ENCODE measurements around the gene PPP1R15A.
"Not testable (repeated sequence)": the region's sequence is repeated elsewhere in the genome, so short reads cannot be mapped to it uniquely, and the experiment has no call there.

Gene PPP1R15A

GRCh38 chr19:48881741-48882657 lies 9.8 kb downstream of the PPP1R15A start:
- no peak for DNase-seq (ENCODE audit: low read depth)

- no peak for DNase-seq (ENCODE audit: low read depth)
These were observed 11.5 kb downstream of the PPP1R15A start for GRCh38 chr19:48883726-48884125.

- DNase-seq (ENCODE audit: low read depth), result no peak
These were observed 15.8 kb downstream of the PPP1R15A start for GRCh38 chr19:48887861-48888612.

GRCh38 chr19:48889496-48889895 lies 17.3 kb downstream of the PPP1R15A start:
- not testable (repeated sequence) for DNase-seq (ENCODE audit: low read depth)

DNA sequence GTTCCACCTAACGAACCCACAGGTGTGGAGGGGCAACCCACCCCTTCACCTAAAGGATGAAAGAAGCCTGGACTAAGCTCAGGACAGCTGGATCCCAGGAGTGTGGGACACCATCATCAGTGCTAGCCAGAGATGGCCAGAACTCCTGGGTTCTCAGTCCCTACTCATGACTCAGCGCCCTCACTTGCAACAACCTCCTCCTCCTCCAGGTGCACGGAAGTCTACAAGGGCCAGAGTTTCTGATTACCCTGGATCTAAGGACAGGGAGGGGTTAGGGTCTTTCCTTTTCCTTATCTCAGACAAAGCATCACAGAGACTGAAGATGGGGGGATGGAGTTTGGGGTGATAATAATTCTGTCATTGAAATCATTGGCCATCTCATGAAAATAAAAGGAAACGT lies 18.3 kb downstream of the PPP1R15A start:
- DNase-seq (ENCODE audit: low read depth), result no peak

- DNase-seq (ENCODE audit: low read depth), result no peak
These were observed 23.0 kb downstream of the PPP1R15A start for GRCh38 chr19:48895226-48895625.

DNA sequence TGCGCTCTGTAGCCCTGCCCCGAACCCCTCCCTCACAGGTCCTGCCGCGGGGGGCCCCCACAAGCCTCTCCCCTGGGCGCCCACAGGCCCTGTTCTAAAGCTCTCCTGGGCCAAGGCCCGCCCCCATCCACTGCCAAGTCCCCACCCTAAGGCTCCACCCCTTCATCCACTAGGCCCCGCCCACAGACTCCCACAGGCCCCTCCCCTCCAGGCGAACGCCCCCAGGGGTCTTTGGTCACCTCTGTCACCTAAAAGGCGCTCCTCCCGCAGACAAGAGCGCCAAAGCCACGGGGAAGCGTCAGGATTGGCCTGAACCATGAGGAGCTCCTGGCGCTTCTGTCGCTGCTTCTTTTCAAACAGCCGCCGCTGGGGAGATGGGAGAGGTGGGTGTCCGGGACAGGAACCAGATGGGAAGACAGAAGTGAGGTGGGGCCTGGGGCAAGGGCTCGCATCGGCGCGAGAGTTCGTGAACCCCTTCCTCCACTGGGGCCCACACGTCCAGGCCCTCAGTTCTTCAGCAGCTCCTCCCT lies 24.0 kb downstream of the PPP1R15A start:
- DNase-seq (ENCODE audit: low read depth), result no peak

- no peak for DNase-seq (ENCODE audit: low read depth)
These were observed 25.0 kb downstream of the PPP1R15A start for GRCh38 chr19:48897181-48897580.

DNA sequence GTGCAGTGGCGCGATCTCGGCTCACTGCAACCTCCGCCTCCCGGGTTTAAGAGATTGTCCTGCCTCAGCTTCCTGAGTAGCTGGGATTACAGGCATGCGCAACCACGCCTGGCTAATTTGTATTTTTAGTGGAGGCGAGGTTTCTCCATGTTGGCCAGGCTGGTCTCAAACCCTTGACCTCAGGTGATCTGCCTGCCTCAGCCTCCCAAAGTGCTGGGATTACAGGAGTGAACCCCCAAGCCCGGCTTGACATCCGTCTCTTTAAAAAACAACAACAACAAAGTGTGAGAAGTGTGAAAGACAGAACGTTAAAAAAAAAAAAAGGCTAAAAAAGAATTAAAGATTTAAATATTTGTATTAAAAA lies 27.1 kb downstream of the PPP1R15A start:
- DNase-seq (ENCODE audit: low read depth), result not testable (repeated sequence)

DNA sequence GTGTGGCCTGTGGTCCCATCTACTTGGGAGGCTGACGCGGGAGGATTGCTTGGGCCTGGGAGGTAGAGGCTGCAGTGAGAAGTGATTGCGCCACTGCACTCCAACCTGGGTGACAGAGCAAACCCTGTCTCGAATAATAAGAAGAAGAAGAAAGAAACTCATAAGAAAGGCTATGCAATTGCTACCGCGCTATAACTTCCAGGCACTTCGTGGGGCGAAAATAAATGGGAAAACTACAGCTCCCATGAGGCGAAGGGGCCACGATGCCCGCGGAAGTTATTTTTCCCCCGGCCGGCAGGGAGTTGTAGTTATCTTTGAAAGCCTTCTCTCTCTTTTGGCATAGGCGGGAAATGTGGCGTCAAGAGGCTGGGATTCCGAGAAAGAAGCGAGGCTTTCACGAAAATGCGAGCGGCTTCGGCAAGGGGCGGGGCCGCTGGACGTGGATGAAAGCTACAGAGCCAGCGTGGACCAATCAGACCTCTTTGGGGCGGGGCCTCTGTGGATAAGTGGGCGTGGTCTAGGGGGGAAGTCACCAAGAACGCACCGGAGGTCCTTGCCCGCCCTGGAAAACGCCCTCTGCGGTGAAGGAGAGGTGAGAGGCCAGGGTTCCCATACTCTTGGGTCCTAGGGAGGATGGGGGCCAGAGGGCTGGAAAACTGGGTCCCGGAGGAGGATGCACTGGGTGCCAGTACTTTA lies 27.7 kb downstream of the PPP1R15A start, which contains the start of gene NUCB1:
NUCB1 (plus strand) TSS at position 532 of the 696 bp plus-strand sequence. CDS start 485 bp downstream, outside the sequence.
- DNase-seq (ENCODE audit: low read depth), result peak; percentile 94

DNA sequence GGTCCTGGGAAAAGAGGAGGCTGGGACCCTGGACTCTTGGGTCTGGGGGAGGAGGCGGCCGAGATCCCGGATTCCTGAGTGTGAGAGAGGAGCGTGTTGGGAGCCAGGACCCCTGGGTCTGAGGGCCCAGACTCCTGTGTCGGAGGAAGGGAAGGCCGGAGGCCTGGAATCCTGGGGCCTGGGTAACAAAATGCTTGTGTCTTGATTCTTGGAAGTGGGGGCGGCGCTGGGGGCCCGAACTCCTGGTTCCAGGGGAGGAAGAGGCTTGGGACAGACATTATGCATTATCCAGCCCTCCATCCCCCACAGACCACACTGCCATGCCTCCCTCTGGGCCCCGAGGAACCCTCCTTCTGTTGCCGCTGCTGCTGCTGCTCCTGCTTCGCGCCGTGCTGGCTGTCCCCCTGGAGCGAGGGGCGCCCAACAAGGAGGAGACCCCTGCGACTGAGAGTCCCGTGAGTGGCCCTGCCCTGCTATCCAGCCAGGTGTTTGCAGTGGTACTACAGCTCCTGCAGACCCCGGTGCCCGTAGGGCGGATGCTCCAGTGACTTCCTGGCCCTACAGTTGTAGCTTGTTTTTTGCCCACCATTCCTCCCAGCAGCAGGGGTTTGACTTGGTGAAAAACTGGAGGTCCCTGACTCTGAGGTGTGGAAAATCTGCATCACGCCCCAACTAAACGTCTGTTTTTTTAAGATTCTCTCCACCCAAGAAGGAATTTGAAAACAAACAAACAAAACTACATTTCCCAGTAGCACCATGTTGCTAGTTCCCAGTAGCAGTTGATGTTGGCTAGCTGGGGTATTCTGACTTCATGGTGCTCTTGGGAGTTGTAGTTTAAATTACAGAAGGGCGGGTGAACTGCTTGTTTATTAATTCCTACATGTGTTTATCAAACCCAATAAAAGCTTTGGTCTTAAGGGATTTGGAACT lies 28.5 kb downstream of the PPP1R15A start:
- no peak for DNase-seq (ENCODE audit: low read depth)

DNA sequence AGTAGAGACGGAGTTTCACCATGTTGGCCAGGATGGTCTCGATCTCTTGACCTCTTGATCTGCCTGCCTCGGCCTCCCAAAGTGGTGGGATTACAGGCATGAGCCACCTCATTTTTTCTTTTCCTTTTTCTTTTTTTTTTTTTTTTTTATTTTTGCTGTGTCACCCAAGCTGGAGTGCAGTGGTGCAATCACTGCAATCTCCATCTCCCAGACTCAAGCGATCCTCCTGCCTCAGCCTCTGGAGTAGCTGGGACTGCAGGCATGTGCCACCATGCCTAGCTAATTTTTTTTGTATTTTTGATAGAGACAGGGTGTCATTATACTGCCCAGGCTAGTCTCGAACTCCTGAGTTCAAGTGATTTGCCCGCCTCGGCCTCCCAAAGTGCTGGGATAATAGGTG lies 30.1 kb downstream of the PPP1R15A start:
- not testable (repeated sequence) for DNase-seq (ENCODE audit: low read depth)

DNA sequence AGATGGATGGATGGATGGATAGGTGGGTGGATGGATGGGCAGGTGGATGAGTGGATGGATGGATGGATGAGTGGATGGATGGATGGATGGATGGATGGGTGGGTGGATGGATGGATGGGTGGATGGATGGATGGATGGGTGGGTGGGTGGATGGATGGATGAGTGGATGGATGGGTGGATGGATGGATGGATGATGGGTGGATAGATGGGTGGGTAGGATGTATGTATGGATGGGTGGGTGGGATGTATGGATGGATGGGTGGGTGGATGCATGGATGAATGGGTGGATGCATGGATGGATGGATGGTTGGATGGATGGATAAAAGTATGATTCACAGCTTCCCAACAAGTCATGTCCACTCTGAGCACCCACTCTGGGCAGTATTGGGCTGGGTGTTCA lies 31.6 kb downstream of the PPP1R15A start:
- not testable (repeated sequence) for DNase-seq (ENCODE audit: low read depth)

- no peak for DNase-seq (ENCODE audit: low read depth)
These were observed 33.4 kb downstream of the PPP1R15A start for GRCh38 chr19:48905664-48906063.

- DNase-seq (ENCODE audit: low read depth), result no peak
These were observed 34.1 kb downstream of the PPP1R15A start for GRCh38 chr19:48906324-48906723.

DNA sequence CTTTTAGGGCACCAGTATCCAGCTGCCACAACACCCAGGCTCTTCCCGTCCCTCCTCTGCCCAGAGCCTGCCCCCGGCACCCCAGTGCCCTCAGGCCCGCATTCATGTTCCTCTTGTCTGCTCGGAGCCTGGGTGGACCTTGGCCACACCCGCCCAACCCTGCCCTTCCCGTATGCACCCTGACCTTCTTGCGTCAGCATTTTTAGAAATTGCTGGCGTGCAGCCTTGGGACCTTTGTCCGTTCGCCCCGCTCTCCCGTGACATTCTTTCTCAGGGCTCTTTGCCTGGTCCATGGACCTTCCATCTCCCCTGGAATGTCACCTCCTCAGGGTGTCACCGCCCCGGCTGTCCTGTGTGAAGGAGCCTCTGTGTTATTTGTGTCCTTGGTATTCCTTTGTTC lies 35.5 kb downstream of the PPP1R15A start:
- DNase-seq (ENCODE audit: low read depth), result no peak

DNA sequence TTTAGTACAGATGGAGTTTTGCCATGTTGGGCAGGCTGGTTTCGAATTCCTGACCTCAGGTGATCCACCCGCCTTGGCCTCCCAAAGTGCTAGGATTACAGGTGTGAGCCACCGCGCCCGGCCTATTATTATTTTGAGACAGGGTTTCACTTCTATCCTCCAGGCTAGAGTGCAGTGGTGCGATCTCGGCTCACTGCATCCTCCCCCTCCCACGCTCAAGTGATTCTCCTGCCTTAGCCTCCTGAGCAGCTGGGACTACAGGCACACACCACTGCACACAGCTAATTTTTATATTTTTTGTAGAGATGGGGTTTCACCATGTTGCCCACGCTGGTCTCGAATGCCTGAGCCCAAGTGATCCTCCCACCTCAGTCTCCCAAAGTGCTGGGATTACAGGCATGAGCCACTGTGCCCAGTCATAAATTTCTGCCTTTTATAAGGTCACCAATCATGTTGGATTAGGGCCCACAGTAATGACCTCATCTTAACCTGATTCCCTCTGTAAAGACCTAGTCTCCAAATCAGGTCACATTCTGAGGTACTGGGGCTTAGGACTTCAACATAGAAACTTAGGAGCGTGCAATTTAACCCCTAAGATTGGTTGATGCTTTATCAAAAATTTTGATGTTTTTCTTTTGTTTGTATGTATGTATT lies 37.3 kb downstream of the PPP1R15A start:
- not testable (repeated sequence) for DNase-seq (ENCODE audit: low read depth)

GRCh38 chr19:48910803-48911202 lies 38.6 kb downstream of the PPP1R15A start:
- DNase-seq (ENCODE audit: low read depth), result no peak

GRCh38 chr19:48913114-48913889 lies 41.1 kb downstream of the PPP1R15A start:
- no peak for DNase-seq (ENCODE audit: low read depth)

- DNase-seq (ENCODE audit: low read depth), result no peak
These were observed 42.0 kb downstream of the PPP1R15A start for GRCh38 chr19:48914181-48914580.

Measured in HS-5 (cell line).